Measurements from ENCODE around the gene SART3.
A peak's percentile ranks its signal among the peaks of the same experiment; 100 is the strongest.
"Not testable (repeated sequence)": the region's sequence is repeated elsewhere in the genome, so short reads cannot be mapped to it uniquely, and the experiment has no call there.

Gene SART3

GRCh38 chr12:108561852-108562347 is 927 bp upstream of the SART3 start:
- no peak for DNase-seq

- no peak for DNase-seq
Measured at GRCh38 chr12:108560321-108560721, 652 bp downstream of the SART3 start.

- DNase-seq: no peak
Measured at GRCh38 chr12:108559748-108560147, 1.2 kb downstream of the SART3 start.

- no peak for DNase-seq
Measured at GRCh38 chr12:108559007-108559655, 1.8 kb downstream of the SART3 start.

GRCh38 chr12:108555383-108555782 is 5.6 kb downstream of the SART3 start:
- DNase-seq: not testable (repeated sequence)

GRCh38 chr12:108553799-108554198 is 7.2 kb downstream of the SART3 start:
- no peak for DNase-seq

- DNase-seq: no peak
Measured at GRCh38 chr12:108551535-108551934, 9.4 kb downstream of the SART3 start.

- DNase-seq: no peak
Measured at GRCh38 chr12:108548954-108549521, 11.9 kb downstream of the SART3 start.

GRCh38 chr12:108547686-108548085 is 13.3 kb downstream of the SART3 start:
- no peak for DNase-seq

GRCh38 chr12:108543652-108544051 is 17.3 kb downstream of the SART3 start:
- no peak for DNase-seq

- DNase-seq: no peak
Measured at GRCh38 chr12:108542320-108542719, 18.7 kb downstream of the SART3 start.

GRCh38 chr12:108538616-108539195 is 22.3 kb downstream of the SART3 start:
- DNase-seq: no peak

GRCh38 chr12:108538146-108538545 is 22.8 kb downstream of the SART3 start:
- DNase-seq: no peak

- DNase-seq: peak; percentile 85
Measured at GRCh38 chr12:108531929-108532848, 28.8 kb downstream of the SART3 start.

- DNase-seq: no peak
Measured at GRCh38 chr12:108530161-108530560, 30.8 kb downstream of the SART3 start.

GRCh38 chr12:108527166-108527496 is 33.8 kb downstream of the SART3 start:
- DNase-seq: no peak

GRCh38 chr12:108526482-108527165 is 34.3 kb downstream of the SART3 start:
- DNase-seq: no peak

- DNase-seq: no peak
Measured at GRCh38 chr12:108525681-108526080, 35.3 kb downstream of the SART3 start.

GRCh38 chr12:108523365-108523764 is 37.6 kb downstream of the SART3 start:
- DNase-seq: no peak

GRCh38 chr12:108519558-108519957 is 41.4 kb downstream of the SART3 start:
- DNase-seq: no peak

- DNase-seq: no peak
Measured at GRCh38 chr12:108518716-108519496, 42.1 kb downstream of the SART3 start.

- DNase-seq: no peak
Measured at GRCh38 chr12:108518101-108518715, 42.8 kb downstream of the SART3 start.

All from NCI-H187 treated with DMSO at 0.1 percent for 48 hours (cell line).